GM21390 (cell line): ENCODE data around the gene COL28A1.

Experiments
- ATAC-seq: cut with Tn5 transposase; IDR thresholded peaks from one replicate; pipeline ENCODE4 v1.9.1; 2021; ENCODE audit not compliant: unreplicated experiment

COL28A1 gene

DNA sequence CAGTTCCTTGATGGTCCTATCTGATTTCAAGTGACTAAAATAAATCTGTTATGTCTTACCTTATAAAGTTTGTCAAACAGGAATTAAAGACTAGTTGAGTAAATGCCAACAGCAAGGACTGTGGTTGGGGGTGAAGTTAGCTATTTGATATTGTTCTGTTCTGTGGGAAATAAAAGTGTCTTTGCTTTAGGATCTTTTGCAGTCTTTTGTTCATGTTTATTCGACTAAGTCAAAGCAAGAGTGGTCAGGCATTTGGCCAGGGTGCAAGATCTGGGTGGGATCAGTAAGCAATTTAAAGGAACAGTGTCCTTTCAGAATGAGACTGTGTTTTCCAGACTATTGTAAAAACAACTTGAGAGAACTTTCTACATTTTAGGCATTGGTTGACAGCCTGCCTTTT lies at the start of gene COL28A1:
TSS of gene COL28A1 (minus strand) at position 183 of the 400 bp plus-strand sequence. CDS start 2,998 bp downstream, outside the sequence.
- no peak for ATAC-seq

DNA sequence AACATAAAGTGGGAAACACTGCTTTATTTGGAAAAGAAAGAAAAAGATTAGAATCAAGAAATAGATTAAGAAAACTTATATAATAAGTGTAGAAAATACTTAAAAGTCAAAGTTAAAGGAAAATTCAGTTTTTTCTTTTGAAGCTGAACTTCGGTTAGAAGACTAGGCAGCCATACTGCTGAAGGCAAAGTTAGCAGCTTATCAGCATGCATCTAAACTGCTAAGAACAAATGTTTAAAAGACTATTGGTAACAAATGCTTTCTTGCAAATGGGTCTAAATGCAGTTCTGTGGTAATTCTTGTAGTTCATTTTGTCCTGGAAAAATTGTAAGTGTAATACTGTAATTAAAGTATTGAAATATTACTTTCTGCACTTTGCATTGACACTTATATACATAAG lies 49.0 kb upstream of the COL28A1 start:
- ATAC-seq: no peak

DNA sequence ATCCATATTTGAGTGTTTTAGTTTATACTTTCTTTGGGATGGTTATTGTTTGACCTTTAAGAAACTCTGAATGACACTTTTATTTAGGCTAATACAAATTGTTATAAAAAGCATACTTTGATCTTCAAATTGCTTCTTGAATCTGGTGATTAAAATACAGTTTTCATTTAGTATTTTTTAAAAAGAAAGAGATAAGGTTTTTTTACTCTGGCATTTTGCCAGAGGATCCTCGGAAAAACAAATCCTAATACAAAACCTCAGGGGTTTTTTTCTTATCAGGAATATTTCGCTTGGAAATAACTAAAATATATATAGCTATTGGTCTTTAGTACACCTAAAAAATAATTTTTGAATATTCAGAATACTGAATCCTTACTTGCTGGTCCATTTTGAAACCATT lies 48.1 kb upstream of the COL28A1 start:
- ATAC-seq: no peak

DNA sequence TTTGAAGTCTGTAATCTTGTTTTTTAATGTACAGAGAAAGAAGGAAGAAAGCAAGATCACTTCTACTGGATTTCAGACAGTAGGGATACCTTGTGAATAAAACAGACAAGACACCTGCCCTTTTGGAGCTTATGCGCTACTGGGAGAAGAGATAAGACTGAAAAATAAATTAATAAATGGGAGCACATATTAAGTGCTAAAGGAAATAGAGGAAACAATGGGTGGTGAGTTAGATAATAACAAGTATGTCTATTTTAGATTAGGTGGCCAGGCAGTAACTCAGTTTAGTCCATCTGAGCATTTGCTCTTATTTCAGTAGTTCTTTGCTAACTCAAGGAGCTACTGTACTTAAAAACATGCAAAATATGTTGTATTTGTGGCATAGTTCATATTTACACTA lies 46.9 kb upstream of the COL28A1 start:
- ATAC-seq: no peak

DNA sequence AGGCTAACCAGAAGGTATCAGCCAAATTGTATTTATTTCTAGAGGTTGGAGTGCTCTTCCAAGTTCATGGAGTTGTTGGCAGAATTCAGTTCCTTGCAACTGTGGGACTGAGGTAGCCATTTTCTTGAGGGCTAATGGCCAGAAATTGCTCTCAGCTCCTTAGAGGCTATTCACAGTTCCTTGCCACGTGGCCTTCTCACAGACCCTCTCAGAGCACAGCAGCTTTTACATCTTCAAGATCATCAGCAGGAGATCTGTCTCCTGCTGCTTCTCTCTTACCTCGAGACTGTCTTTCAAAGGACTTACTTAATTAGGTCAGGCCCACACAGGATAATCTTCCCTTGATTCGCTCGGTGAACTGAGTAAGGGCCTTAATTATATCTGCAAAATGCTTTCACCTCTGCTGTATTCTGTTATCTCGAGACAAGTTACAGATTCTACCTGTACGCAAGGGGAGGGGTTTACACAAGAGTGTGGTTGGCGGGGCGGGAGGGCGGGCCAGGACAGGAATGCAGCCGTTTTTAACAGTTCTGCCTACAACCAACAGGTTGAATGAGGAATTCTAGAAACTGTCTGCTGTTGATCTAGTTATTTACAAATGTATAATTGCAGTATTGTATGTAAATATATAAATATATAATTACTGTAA lies 46.0 kb upstream of the COL28A1 start:
- no peak for ATAC-seq

DNA sequence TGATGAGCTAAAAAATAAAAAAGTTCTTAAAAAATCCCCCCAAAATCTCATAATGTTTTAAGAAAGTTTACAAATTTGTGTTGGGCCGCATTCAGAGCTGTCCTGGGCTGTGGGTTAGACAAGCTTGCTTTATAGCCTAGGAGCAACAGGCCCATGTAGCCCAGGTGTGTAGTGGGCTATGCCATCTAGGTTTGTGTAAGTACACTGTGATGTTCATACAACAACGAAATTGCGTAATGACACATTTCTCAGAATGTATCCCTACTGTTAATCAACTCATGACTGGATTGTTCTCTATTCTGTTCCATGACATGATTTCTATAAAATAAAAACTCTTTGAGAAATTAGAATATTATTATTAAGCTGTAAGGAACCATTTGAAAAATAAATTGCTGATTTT lies 44.0 kb upstream of the COL28A1 start:
- no peak for ATAC-seq

DNA sequence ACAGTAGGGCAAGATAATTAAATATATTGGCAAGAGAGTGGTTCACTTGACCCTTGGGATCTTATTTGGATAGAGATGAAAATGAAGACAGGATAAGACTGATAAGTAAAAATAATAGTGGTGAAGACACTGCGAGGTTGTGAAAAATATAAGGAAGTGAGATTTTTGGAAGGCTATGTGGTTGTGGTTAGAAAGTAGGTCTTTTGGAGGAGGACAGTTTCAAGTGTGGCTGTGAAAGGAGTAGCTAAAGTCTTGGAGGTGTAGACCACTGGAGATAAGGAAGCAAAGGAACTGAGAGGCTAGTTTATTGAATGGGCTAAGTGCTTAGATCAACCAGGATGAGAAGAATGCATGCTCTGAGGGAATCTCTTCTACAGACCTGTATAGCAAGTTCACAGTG lies 42.2 kb upstream of the COL28A1 start:
- peak; percentile 77 for ATAC-seq

DNA sequence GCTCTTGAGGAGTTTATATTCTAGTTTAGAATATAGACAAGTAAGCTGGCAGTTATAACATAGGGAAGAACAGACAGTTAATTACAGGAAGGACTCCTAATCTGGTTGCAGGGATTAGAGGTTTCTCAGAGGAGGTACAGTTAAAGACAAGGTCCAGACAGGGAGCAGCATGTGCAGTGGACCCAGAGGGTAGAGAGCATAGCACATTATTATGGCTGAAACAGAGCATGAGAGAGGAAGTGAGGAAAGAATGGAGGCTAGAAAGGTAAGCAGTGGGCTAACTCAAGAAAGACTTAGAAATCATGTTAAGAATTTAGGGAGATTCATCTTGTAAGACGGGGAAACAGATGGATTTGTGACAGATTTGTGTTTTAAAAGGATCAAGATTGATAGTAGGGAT lies 40.7 kb upstream of the COL28A1 start:
- no peak for ATAC-seq

DNA sequence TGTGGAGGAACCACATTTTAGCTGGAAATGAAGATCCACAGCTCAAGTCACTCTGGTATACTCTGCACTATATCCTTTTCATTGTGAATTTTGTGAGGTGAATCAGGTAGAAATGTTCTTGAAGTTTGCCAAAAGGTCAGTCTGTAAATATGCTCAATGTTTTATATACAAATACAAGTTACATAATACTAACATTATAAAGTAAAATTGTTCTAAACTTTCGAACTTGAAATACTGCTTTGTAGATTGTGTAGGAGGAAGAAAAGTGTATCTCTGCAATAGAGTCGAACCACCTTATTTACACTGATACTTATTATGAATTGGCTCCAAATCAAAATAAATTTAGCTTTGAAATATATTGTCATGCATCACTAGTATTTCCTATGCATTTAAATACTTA lies 38.0 kb upstream of the COL28A1 start:
- no peak for ATAC-seq

DNA sequence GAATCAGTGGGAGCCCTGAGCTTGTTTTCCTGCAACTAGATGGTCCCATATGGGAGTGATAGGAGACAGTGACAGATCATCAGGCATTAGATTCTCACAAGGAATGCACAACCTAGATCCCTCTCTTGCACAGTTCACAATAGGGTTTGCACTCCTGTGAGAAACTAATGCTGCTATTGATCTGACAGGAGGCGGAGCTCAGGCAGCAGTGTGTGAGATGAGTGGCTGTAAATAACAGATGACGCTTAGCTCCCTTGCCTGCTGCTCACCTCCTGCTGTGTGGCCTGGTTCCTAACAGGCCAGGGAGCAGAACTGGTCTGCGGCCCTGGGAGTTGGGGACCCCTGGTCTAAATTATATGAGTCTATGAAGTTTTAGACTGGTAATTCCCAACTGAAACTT lies 34.9 kb upstream of the COL28A1 start:
- ATAC-seq: no peak

DNA sequence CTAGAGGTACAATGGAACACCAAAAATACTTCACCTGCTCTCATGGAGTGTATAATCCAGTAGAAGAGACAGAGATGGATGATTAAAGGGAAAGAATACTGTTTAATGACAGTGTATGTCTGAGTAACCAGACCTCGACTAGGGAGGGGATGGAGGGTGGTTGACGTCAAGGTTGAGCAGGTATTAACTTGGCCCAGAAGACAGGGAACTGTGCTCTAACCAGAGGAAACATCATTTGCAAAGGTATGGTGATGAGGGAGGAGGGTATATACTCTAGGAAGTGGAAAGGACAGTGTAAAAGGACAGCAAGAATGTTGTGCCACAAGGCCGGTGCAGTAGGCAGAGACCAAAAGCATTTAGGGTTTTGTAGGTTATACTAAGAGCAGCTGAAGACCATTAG lies 33.9 kb upstream of the COL28A1 start:
- ATAC-seq: peak; percentile 13

DNA sequence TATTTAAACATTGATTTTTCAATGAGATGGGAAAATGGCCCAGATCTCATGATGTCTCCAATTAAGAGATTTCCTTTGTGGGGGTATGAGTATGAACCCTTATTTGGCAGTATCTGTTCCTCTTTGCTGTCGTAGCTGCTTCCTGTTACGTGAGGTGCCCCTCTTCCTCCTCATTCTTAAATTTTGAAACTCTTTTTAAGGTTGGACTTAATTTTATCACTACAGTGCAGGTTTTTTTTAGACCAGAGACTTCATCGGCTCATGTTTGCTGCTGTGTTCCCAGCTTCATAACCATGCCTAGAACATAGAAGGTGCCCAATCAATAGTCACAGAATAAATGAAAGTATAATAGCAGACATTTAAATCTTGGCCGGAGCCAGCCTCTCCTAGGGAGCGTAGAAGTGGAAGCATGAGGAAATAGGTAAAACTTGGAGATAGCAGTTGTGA lies 33.4 kb upstream of the COL28A1 start:
- ATAC-seq: peak; percentile 45

DNA sequence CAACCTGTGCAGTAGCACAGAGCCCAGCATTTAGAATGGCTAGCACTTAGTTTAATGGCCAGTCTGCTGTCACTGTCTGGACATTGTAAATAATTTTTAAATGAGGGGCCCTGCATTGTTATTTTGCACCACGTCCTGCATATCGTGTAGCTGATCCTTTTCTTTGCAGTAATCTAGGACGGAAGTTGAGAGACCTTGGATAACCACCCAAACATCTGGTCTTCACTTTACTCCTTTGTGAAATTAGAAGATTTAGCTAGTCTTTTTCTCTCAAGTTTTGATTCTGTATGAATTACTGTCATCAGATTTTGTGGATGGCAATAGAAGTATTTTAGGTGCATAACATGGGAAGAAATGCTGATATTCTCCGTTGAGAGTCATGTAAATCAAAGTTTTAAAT lies 32.9 kb upstream of the COL28A1 start:
- ATAC-seq: no peak

DNA sequence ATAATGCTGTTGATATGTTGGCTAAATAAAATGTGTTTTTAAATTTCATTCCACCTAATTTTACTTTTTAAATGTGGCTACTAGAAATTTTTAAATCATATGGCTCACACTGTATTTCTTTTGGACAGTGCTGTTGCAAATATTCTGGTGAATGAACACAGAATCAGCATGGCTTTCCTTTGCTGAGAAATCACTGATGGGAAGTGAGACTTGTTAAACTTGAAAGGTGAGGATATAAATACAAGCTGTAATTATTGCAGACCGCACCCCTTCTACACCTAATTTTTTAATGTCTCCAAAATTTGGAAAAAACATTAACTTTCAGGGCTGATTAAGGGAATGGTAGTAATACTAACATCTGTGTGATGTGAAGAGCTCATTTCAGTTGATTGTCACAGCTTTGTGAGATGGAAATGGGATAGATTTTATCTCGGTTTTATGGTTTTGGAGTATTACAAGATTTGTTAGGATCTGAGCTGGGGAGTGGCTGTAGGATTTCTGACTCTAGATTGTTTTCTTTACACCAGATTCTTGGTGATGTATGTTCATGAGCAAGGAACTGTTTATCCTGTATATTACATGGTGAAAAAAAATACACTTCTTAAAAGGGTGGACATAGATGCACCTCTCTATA lies 32.3 kb upstream of the COL28A1 start:
- ATAC-seq: no peak

DNA sequence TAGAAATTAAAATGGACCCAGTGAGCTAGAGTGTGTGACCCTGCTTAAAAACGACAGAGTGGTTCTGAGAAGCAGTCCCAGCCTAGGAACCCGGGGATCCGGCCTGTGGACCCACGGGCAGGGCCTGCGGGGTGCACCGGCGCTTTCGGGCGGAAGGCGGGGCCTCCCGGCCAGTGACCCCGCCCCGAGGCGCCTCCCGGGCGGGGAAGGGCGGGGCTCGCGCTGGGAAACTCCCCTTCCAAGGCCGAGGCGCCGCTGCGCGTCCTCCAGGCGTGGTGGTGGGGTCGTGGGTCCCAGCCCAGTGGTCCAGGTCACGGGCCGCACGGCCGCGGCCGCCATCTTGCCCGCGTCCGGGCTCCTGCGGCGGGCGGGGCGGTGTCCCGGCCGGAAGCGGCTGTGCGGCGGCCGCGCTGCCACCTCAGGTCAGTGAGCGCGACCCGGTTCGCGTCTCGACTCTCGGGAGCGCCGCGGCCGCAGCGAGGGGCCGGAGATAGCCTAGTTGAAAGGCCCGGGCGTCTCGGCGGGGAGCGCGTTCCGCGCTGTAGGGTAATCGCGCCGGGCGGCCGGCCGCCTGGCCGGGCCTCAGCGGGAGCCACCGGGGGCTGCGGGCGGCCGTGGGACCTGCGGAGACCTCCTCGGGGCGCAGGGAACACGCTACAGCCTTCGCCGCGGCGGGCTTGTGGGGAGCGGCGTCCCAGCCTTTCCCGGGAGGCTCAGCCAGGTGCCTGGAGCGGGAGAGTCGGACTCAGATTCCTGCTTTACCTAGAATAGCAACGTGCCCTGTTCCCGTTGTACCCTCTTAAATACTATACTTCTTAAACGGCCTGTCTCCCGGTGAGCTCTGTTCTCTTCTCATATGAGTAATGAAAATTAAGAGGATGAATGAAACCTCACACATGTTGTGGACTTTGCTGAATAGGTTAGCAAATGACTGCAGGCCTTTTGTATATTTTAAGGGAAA lies 31.3 kb upstream of the COL28A1 start, which contains the start of gene MIOS:
TSS of gene MIOS (plus strand) at position 234 of the 961 bp plus-strand sequence. CDS start 5,592 bp downstream, outside the sequence.
- peak; percentile 71 for ATAC-seq

DNA sequence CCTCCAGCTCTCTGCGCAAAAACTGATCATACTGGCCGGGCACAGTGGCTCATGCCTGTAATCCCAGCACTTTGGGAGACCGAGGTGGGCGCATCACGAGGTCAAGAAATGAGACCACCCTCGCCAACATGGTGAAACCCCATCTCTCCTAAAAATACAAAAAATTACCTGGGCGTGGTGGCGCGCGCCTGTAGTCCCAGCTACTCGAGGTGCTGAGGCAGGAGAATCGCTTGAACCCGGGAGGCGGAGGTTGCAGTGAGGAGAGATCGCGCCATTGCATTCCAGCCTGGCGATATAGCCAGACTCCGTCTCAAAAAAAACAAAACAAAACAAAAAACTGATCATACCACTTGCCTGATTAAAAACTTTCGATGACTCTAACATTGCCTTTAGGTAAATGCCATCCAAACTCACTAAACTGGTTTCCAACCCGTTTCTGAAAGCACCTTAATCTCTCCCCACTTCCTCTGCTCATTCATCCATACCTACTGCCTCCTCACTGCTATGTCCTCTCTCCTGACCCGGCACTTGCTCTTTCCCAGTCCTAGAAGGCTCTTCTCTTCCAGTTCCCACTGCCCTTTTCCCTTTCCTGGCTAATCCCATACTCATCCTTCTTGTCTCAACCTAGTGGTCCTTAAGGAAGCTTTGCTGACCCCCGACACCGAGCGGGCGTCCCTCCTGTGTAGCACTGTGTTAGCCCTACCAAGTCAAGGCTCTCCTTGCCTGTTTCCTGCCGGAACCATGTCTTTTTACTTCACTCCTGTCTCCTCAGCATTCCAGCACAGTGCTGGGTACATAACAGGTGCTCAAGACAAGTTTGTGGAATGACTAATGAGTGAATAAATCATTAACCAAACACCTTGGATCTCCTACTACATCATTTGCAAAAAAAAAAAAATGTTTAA lies 30.3 kb upstream of the COL28A1 start:
- peak; percentile 10 for ATAC-seq

DNA sequence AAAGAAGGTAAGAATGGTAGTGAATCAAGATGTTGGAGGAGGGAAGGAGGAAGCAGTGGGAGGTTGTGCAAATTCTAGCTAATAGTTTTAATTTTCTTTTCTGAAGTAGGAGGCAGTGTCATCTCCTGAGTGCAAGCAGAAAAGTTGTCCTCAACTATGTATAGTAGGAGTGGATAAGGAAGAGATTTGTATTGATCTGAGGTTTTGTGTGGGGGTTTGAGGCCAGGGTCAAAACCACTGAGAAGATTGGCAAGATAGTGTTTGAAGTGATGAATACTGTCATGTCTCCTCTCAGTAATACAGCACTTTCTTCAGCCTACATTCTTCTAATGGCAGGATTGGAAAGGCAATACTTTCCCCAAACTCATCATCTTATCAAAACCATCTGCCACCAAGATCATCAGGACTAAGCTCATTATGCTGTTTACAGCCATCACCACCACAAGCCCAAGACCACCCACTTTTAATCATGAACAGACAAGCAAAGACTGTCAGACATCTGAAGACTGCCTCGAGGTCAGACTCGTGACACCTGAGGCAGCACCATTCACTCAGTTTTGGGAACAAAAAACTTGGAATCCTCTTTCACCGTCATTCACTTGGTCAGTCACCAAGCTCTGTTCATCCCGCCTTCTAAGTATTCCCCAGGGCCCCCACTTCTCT lies 29.5 kb upstream of the COL28A1 start:
- no peak for ATAC-seq

DNA sequence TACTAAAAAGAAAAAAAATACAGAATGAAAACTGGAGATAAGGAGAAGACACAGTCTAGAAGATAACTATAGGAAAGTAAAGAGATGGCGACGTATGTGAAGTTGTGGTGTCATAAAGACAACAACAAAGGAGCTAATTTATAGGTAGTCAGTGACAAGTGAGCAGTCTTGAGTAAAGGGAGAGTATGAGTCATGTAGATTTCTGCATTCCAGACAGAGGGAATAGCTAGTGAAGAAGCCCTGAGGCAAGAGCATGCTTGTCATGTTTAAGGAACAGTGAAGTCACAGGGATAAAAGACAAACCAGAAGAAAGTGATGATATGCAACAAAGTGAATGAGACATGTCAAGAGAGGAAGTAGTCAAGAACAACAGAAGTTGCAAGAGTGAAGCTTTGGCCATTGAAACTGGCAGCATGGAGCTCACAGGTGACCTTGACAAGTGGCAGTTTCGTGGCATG lies 28.7 kb upstream of the COL28A1 start:
- ATAC-seq: no peak

DNA sequence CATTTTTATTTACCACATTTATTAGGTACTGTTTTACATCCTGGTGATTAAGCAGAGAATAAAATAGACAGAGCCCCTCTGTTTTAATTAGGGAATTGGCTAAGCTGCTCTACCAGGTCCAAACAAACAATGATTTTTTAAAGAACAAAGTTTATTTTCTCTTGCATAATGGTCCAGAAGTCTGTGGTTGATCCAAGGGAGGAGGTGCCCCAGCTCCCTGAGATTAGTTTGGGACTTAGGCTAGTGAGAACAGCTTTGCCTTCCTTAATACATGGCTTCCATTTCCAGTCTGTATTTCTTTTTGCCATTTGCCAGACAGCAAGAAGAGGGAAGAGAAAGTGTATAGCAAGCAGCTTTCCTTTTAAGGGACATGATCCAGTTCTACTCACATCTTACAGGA lies 28.1 kb upstream of the COL28A1 start:
- no peak for ATAC-seq

DNA sequence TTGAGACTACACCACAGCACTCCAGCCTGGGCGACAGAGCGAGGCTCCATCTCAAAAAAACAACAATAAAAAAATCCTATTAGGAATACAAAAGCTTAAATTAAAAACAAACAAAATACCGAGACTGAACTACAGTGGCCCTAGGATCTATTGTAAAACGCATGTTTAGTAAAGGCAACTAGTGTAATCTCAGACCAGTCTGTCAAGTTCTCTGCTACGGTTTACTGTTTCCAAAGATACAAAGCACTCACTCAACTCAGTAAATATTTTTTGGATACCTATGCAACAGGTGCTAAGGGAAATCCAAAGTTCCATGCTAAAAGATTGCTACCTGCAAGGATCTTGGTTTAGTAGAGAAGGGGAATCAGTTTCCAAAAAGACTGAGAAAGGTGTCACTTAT lies 27.6 kb upstream of the COL28A1 start:
- no peak for ATAC-seq
